ENCODE measurements around the gene PGGHG.
"Not testable (repeated sequence)": the region's sequence is repeated elsewhere in the genome, so short reads cannot be mapped to it uniquely, and the experiment has no call there.

The PGGHG gene

DNA sequence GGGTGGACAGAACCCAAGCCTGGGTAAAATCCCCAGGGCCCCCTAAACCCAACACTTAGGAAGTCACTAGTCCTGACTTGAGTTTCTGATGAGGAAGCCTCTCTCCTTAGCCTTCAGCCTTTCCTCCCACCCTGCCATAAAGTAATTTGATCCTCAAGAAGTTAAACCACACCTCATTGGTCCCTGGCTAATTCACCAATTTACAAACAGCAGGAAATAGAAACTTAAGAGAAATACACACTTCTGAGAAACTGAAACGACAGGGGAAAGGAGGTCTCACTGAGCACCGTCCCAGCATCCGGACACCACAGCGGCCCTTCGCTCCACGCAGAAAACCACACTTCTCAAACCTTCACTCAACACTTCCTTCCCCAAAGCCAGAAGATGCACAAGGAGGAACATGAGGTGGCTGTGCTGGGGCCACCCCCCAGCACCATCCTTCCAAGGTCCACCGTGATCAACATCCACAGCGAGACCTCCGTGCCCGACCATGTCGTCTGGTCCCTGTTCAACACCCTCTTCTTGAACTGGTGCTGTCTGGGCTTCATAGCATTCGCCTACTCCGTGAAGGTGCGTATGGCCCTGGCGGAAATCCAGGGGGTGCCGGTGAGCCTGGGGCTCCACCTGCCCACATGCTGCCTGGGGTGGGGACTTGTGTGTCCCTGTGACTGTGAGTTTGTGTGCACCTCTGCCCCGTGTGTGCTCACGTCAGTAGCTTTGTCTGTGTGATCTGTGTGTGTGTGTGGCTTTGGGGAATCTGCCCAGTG lies 25.0 kb downstream of the PGGHG start, which contains the start of gene IFITM1:
TSS of gene IFITM1 (plus strand) at position 254 of the 767 bp plus-strand sequence. CDS start at position 385, 131 bp downstream.
- peak; percentile 61 for DNase-seq (ENCODE audit: low spot score)

DNA sequence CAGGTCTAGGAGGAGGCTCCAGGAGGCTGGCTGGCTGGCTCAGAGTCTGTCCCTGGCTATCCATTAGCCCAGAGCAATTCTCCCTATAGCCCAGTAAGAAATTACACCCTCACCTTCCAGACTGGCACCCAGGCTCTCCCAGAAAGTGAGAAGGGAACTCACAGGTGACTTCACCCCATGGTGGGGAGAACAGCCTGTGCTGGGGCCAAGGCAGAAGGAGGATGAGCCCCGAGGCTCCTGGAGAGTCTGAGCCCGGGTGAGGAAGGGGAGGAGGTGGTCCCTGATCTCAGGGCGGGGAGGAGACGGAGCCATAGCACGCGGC lies 25.6 kb downstream of the PGGHG start:
- not testable (repeated sequence) for DNase-seq (ENCODE audit: low spot score)

DNA sequence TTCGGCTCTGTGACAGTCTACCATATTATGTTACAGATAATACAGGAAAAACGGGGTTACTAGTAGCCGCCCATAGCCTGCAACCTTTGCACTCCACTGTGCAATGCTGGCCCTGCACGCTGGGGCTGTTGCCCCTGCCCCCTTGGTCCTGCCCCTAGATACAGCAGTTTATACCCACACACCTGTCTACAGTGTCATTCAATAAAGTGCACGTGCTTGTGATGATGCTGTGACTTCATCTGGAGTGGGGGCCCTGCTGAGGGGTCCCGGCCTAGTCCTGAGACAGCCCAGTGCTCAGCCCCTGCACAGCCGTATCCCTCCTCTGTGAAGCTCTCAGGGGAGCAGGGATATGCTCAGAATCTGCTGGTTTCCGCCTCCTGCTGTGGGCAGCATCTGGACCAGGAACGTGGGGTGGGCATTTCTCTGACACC lies 26.1 kb downstream of the PGGHG start:
- no peak for DNase-seq (ENCODE audit: low spot score)

DNA sequence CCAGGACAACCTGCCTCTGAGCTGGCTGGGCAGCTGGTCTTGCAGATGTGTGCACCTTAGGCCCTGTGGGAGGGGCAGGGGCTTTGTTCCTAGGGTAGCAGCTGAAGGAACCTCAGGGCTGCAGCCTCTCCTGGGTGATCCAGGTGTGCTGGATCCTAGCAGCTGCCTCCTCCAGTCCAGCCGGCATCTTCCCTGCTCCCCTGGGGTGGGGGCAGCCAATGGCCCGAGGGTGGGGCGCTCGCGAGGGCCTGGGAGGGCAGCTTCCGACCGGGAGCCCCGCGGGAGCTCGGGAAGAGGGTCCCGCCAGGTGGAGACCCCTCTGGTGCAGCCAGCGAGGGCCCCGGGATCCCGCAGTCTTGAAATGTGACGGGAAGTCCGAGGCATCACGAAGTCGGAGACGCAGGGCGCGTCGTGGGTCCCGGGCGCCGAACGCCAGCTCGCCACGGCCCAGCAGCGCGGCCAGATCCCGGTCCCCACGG lies 26.6 kb downstream of the PGGHG start:
- DNase-seq (ENCODE audit: low spot score), result no peak

DNA sequence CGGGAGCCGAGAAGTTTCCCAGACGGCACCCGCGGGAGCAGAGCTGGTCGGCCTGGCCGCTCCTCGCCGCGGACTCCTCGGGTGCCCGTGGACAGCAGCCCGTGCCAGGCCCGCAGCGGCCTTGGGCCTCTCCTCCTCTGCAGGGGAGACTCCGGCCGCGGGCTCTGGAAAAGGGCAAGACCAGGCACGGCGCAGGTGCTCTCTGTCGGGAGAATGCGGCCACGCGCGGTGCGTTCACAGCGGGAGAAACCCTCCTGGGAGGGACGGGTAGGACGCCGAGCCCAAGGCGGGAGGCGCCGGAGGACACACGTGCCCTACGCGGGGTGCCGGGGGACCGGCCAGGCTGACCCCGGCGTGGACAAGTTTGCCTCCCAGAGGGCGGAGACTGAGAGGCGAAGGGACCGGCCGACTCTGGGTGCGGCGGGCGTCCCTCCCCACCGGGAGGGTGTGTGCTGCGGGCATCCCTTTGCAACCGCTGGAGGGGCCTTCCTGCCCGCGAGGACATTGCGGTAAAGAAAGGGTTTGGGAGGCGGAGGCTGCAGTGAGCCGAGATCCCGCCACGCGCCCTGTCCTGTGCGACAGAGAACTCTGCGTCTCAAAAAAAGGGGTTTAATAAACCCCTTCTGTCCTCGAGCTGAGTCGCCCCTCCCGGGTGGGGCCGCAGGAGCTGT lies 27.2 kb downstream of the PGGHG start:
- DNase-seq (ENCODE audit: low spot score), result no peak

DNA sequence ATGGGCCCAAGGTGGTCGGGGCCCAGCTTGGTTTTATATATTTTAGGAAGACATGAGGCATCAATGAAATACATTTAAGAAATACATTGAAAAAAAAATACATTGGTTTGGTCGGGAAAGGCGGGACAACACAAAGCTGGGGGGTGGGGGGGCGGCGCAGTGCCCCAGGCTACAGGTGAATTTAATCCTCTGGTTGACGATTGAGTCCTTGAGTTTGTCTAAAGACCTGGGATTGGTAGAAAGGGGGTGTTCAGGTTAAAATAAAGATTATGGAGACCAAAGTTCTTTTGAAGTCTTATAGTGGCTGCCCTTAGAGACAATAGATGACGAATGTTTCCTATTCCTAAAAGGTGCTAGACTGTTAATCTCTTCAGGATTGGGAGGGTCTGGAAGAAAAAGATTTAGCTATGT lies 28.0 kb downstream of the PGGHG start:
- no peak for DNase-seq (ENCODE audit: low spot score)

DNA sequence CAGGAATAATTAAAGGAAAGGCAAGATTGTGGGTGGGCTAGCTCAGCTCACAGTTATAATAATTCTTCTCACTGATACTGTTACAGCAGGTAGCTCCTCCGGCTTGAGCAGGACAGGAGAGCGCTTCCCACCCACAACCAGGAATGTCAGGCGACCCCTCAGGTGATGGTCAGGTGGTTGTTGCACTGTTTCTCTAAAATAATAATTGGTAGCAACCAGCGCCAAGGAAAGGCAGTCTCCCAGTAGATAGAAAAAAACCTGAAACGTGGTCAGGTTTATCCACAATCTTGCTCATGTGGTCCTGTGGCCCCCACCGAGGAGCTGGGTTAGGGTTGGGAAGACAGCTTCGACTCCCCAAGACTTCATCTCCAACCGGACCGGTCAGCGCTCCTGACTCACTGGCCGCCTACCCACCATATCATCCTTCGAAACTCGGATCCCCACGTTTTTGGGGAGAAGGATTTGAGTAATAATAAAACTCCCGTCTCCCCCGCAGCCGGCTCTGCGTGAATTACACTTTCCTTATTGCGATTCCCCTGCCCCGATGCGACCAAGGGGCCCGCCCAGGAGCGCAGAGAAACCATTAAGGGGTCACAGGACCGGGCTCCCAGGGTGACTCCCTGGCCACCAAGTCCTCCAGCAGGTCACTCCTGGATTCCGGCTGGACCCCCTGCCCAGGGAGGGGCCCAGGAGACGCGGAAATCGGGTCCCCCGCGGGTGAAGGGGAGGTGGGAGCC lies 28.9 kb downstream of the PGGHG start:
- not testable (repeated sequence) for DNase-seq (ENCODE audit: low spot score)

DNA sequence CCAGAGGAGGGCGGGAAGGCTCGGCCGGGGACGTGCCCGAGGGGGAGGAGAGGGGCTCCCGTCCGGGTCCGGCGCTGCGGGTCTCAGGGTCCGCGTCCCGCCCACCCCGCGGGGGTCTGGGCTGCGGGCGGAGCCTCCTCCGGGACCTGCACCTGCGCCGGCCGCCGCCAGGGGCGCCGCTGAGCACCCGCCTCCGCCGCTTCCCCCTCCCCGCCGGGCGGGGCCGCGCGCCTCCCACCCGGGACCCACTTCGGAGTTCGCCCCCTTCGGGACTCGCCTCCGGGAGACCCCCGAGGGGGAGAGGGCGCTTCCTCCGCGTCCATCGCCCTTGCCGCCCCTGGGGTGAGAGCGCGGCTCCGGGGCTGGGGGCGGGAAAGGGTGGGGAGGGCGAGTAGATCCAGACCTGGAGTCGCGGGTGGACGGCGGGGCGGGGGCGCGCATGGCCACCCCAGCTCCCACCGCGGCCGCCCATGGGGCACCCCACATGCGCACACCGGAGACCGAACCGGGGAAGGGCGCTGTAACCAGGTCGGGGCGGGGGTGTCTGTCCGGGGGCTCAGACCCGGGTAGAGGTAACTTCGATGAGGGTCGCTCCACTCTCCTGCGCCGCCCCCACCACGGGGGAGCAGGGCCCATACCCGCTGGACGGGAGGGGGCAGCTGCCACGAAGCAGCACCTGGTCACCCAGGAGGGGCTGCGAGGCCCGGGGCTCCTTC lies 29.6 kb downstream of the PGGHG start:
- DNase-seq (ENCODE audit: low spot score), result not testable (repeated sequence)

DNA sequence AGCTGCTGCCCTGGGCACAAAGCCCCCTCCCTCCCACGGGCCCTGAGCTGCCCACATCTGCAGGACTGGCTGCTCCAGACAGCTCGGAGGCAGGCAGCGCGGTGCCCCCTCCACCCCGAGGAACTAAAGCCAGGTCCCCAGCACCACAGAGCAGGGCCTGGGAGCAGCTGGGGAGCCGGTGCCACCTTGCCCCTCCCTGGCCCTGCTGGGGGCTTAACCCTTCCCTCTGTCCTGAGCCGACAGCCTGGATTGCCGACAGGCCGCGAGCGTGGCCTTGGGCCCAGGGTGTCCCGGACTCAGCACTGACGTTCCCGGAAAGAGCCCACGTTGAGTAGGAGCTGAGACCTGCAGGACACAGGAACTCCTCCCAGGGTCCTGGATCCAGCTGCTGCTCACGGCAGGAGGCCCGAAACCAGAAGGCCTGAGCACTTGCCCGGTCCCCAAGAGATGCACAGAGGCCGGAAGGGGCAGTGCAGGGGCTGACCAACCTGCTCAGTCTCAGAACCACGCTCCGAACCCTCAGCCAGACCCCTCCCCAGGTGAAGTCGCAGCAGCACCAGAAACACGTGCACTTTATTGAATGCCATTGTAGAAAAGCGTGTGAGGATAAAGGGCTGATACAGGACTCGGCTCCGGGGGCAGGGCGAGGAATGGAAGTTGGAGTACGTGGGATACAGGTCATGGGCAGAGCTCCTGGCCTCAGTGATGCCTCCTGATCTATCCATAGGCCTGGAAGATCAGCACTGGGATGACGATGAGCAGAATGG lies 30.4 kb downstream of the PGGHG start:
- not testable (repeated sequence) for DNase-seq (ENCODE audit: low spot score)

DNA sequence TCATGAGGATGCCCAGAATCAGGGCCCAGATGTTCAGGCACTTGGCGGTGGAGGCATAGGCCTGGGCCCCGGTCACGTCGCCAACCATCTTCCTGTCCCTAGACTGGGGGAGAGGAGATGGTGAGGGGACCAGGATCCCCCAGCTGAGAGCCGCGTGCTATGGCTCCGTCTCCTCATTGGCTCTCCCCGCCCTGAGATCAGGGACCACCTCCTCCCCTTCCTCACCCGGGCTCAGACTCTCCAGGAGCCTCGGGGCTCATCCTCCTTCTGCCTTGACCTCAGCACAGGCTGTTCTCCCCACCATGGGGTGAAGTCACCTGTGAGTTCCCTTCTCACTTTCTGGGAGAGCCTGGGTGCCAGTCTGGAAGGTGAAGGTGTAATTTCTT lies 31.0 kb downstream of the PGGHG start:
- not testable (repeated sequence) for DNase-seq (ENCODE audit: low spot score)

DNA sequence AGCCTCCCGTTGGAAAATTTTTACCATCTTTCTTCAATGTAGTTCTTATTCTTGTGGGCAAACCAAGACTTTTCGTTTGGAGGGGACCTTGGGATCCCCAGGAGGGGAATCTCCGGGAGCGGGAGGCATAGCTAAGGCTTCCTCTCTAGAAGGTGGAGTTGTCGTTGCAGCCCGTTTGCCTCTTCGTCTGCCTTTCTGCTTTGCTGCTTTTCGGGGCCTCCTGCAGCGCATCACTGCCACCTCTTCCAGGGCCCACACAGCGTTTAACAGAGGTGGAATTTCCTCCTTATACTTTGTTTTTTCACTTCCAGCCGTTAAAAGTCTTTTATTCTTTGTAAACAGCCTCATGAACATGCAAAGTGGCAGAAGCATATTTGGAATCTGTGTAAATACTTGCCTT lies 35.2 kb downstream of the PGGHG start:
- DNase-seq (ENCODE audit: low spot score), result no peak

DNA sequence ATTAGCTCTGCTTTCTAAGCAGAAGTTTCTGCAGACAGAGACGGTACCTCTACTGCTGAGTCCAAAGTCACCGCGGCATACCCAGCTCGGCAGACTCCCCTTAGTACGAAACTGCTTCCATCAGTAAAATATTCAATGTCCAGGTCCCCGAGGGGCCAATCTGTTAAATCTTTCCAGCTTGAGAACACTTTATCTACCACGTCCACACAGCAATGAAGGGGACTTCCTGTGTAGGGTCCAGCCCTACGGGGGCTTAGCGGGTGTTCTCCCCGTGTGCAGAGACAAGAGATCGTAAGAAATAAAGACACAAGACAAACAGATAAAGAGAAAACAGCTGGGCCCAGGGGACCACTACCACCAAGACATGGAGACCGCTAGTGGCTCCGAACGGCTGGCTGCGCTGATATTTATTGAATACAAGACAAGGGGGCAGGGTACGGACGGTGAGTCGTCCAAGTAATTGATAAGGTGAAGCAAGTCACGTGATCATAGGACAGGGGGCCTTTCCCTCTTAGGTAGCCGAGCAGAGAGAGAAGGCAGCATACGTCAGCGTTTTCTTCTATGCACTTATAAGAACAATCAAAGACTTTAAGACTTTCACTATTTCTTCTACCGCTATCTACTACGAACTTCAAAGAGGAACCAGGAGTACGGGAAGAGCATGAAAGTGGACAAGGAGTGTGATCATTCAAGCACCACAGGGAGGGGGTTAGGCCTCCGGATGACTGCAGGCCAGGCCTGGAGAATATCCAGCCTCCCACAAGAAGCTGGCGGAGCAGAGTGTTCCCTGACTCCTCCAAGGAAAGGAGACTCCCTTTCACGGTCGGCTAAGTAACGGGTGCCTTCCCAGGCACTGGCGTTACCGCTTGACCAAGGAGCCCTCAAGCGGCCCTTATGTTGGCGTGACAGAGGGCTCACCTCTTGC lies 35.9 kb downstream of the PGGHG start:
- not testable (repeated sequence) for DNase-seq (ENCODE audit: low spot score)

DNA sequence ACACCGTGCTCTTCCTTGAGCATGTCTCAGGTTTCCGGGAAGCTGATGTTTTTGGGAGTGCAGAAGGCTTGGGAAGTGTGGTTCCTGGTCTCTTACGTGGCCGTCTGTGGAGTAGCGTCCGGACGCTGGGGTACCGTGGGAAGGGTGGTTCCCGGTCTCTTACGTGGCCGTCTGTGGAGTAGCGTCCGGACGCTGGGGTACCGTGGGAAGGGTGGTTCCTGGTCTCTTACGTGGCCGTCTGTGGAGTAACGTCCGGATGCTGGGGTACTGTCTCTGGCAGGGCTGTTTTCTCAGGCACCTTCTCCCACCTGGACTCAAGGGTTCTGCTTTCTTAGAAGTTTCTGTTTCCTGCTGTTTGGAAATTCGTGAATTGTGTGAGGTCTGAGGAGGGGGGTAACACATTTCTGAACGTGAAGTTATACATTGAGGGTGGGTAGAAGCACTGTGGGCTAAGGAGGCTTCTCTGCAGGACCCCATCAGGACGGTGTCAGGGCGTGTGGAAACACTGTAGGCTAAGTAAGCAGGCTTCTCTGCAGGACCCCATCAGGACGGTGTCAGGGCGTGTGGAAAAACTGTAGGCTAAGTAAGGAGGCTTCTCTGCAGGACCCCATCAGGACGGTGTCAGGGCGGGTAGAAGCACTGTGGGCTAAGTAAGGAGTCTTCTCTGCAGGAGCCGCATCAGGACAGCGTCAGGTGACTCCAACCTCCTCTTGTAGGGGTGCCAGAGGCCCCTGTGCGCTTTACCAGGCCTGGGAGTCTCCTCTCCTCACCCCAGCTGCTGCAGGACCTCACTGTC lies 37.1 kb downstream of the PGGHG start:
- no peak for DNase-seq (ENCODE audit: low spot score)

DNA sequence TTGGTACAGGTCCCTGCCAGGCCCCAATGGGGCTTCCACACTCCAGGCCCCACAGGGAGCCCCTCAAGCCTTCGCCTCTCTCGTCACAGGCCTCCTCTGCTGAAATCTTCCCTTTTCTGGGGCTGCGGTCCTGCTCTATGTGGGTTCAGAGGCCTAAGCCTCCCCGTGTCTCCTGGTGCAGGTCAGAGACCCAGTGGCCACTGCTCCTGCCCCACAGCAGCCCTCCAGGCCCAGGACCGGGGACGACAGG lies 37.6 kb downstream of the PGGHG start:
- DNase-seq (ENCODE audit: low spot score), result no peak

DNA sequence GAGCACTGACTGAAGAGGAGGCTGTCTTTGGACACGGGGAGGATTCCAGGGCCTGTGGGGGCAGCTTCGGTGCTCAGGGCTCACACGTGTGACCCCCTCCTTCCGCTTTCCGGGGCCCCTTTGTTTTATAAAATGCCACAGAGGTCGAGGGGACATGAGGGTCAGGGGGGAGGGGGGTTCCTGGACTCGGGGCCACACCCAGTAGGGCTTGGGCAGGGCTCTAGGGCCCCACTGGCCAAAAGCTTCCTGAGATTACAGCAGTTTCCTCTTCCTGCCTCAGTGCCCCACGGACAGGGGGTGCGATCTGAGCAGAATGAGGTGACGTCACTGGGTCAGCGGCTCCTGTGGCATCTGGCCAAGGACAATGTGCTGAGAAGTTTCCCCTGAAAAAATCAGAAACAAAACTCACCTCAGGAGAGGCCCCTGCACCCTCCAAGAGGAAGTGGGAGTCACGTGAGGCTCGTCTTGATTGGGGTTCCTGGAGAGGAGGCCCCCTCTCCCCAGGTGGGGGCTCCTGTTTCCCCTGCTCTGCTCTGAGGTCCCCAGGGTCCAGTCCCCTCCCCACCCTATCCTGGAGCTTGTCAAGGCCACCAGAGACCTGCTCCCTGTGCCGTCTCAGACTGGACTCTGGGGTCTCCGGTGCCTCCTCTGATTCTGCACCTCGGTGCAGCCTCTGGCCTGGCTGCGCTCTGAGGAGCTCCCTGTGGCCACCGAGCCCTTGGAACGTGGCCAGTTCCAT lies 38.1 kb downstream of the PGGHG start:
- DNase-seq (ENCODE audit: low spot score), result no peak

DNA sequence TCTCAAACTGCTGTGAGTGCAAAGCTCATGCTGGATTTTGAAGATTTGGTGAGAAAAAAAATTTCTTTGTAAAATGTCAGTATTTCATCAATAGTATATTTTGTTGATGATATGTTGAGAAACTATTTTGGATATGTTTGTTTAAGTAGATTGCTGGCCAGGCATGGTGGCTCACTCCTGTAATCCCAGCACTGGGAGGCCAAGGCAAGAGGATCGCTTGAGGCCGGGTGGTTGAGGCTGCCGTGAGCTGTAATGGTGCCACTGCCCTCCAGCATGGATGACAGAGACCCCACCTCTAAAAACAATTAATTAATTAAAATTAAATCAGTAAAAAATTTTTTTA lies 38.6 kb downstream of the PGGHG start:
- no peak for DNase-seq (ENCODE audit: low spot score)

DNA sequence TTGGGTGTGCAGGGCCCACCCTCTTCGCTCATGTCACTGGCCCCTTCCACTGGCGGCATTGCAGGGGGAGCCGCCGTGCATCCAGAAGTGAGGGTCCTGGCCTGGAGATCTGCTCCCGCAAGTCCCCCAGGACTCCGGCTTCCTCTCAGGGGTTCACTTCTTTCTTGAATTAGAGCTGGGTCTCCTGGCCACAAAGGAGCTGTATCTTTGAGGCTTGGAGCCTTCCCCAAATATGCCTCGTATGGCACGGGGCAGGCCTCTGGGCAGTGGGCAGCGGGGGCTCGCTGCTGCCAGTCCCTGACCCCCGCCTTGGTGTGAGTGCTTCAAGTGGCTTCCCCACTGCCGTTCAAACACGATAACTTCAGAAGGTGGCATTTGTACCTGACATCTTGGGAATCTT lies 39.1 kb downstream of the PGGHG start:
- no peak for DNase-seq (ENCODE audit: low spot score)

DNA sequence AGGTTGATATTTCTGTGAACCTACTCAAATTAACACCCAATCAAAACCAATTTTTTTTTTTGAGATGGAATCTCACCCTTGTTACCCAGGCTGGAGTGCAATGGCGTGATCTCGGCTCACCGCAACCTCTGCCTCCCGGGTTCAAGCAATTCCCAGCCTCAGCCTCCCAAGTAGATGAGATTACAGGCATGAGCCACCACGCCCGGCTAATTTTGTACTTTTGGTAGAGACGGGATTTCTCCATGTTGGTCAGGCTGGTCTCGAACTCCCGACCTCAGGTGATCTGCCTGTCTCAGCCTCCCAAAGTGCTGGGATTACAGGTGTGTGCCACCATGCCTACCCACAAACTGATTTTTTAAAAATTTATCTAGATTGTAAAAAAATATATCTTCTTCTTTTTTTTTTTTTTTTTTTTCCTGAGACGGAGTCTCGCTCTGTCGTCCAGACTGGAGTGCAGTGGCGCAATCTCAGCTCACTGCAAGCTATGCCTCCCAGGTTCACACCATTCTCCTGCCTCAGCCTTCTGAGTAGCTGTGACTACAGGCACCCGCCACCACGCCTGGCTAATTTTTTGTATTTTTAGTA lies 39.7 kb downstream of the PGGHG start:
- DNase-seq (ENCODE audit: low spot score), result not testable (repeated sequence)

DNA sequence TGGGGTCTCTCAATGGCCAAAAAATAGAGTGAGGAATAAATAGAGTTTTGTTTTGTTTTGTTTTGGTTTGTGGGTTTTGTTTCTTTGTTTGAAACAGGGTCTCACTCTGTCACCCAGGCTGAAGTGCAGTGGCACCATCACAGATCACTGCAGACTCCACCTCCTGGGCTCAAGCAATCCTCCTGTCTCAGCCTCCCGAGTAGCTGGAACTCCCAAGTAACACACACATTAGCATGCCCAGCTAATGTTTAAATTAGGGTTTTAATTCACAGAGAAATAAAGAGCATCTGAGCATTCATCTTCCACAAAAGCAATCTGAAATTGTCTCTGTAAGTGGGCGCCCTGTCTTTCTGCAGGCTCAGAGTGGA lies 40.9 kb downstream of the PGGHG start:
- DNase-seq (ENCODE audit: low spot score), result no peak
